NB4 (cell line): ENCODE measurements around the gene PADI2.

Experiments
- DNase-seq: peaks from one replicate; pipeline ENCODE4 v3.0.0; 2010; ENCODE audit warnings: low read depth
- H3K4me3 ChIP-seq: one replicate; pipeline ENCODE4 v1.5.1; 2011; ENCODE audit warnings: mild to moderate bottlenecking, low read depth, low read length, moderate library complexity
- MYC ChIP-seq: IDR thresholded peaks from 2 replicates; pipeline ENCODE4 v1.6.1; 2011; ENCODE audit warnings: low read depth, low read length
- POLR2A ChIP-seq: IDR thresholded peaks from 2 replicates; pipeline ENCODE4 v1.6.1; 2011; ENCODE audit warnings: mild to moderate bottlenecking; ENCODE audit not compliant: insufficient read length; ENCODE audit errors: extremely low read depth
- TF ChIP-seq, protein P1 (sequence below): IDR thresholded peaks from 2 replicates; pipeline ENCODE4 v1.6.1; 2011; ENCODE audit warnings: low read depth, low read length
- TF ChIP-seq, protein P2 (sequence below): IDR thresholded peaks from one replicate; pipeline ENCODE4 v1.5.1; 2012; ENCODE audit warnings: low read depth, low read length

The PADI2 gene

DNA sequence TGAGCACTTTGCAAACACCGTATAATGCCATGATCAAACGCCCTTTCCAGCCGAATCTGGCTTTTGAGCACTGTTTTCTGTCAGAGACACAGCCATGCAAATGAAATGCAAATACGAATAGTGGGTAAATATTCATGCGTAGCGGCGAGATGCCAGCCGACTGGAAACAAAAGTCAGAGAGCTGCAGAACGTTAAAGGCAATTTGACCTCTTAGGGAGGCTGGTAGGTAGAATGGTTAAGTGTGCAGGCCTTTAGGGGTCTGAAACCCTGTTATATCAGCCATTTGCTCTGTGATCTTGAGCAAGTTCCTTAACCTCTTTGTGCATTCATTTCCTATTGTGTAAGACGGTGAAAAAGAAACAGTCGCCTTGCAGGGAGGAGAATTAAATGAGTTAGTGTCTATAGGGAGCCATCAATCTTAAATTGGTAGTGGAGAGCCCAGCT is 58.9 kb downstream of the PADI2 start:
- DNase-seq, result peak; percentile 88
- no peak overlapping the region for H3K4me3 ChIP-seq
- TF ChIP-seq POLR2A, result no peak
- TF ChIP-seq, protein P1, sequence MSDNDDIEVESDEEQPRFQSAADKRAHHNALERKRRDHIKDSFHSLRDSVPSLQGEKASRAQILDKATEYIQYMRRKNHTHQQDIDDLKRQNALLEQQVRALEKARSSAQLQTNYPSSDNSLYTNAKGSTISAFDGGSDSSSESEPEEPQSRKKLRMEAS, result no peak
- no peak for TF ChIP-seq MYC
- TF ChIP-seq, protein P2, sequence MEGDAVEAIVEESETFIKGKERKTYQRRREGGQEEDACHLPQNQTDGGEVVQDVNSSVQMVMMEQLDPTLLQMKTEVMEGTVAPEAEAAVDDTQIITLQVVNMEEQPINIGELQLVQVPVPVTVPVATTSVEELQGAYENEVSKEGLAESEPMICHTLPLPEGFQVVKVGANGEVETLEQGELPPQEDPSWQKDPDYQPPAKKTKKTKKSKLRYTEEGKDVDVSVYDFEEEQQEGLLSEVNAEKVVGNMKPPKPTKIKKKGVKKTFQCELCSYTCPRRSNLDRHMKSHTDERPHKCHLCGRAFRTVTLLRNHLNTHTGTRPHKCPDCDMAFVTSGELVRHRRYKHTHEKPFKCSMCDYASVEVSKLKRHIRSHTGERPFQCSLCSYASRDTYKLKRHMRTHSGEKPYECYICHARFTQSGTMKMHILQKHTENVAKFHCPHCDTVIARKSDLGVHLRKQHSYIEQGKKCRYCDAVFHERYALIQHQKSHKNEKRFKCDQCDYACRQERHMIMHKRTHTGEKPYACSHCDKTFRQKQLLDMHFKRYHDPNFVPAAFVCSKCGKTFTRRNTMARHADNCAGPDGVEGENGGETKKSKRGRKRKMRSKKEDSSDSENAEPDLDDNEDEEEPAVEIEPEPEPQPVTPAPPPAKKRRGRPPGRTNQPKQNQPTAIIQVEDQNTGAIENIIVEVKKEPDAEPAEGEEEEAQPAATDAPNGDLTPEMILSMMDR, result no peak

DNA sequence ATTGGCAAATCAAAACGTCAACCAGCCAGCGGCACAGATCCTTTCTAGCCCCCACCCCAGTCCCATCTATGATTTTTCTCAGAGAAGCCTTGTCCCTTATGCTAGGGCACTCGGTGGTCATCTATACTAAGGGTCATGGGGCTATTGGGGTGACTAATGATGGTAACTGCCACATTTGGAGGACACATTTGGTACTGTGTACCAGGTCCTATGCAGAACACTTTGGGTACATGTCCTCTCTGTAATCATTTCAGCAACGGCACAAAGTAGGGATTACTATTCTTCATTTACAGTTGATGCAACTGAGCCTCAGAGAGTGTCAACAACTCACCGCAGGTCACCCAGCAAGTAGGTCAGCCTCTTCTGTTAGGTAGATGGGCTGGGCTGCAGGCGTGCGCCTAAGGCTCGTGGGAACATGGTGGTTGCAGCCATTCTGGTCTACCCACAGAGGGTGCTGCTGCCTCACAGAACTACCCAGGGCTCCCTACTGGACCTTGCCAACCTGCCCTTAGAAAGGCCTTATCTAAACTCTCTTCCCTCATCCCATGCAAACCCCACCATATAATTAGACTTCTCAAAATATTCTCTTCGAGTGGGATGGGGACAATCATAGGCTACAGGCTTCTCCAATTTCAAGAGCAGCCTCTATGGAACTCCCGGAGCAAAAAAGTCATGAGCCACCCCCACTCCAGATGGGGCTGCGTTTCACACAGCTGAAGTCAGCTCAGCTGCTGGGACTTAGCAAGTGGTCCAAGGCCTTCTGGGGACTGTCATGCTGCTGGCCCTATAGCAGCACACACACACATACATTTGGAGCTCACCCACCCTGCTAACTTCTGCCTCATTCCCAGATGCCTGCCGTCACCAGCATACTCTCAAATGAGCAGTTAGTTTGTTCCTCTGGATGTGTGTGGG is 59.6 kb downstream of the PADI2 start:
- peak; percentile 90 for DNase-seq
- no peak overlapping the region for H3K4me3 ChIP-seq
- TF ChIP-seq MYC, result no peak; the same call in 1 of the 2 replicates
- TF ChIP-seq POLR2A, result no peak
- TF ChIP-seq, protein P2, result peak; percentile 89
- TF ChIP-seq, protein P1, result peak; percentile 42

DNA sequence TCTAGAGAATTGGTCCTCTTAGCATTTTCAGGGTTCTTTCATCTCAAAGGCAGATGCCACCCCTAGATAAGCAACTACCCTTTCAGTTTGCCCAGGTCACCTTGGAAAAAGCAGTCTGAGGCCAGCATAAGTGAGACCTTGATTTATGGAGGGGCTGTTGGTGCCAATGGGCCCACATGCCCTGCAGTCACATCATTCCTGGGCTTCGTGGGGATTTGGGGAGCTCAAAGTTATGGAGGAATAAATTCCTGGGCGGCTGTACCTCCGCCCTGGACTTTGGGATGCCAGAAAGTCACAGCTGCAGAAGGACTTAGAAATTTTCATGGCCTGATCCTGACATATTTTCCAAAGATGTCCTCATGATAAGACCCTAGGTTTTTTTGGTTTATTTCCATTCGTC is 62.7 kb downstream of the PADI2 start:
- DNase-seq, result no peak

DNA sequence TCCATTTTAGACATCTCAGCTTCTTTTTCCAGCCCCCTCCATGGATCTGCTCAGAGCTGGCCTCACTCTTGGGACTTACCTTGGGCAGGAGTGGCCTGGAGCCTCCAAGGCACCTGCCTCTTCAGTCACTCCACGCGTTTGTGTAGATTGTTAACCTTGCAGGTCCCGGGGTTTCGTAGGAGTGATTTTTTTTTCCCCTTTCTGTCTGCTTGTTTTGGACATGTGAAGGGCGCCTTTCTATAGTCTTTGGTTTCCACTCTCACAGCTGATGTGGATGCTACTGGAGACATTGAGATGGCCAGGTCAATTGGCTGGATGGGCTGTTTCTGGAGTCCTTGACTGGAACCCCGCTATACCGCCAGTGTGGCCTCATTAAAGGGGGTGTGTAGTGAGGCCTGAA is 63.5 kb downstream of the PADI2 start:
- H3K4me3 ChIP-seq, result no peak overlapping the region
- TF ChIP-seq, protein P2, result no peak
- TF ChIP-seq, protein P1, result no peak
- TF ChIP-seq MYC (no peak), POLR2A (no peak)
- no peak for DNase-seq

More for the DNA sequence above, 62.7 kb downstream of the PADI2 start:
- TF ChIP-seq MYC (no peak), POLR2A (no peak)
- TF ChIP-seq, protein P1, result no peak
- TF ChIP-seq, protein P2, result no peak
- no peak overlapping the region for H3K4me3 ChIP-seq

DNA sequence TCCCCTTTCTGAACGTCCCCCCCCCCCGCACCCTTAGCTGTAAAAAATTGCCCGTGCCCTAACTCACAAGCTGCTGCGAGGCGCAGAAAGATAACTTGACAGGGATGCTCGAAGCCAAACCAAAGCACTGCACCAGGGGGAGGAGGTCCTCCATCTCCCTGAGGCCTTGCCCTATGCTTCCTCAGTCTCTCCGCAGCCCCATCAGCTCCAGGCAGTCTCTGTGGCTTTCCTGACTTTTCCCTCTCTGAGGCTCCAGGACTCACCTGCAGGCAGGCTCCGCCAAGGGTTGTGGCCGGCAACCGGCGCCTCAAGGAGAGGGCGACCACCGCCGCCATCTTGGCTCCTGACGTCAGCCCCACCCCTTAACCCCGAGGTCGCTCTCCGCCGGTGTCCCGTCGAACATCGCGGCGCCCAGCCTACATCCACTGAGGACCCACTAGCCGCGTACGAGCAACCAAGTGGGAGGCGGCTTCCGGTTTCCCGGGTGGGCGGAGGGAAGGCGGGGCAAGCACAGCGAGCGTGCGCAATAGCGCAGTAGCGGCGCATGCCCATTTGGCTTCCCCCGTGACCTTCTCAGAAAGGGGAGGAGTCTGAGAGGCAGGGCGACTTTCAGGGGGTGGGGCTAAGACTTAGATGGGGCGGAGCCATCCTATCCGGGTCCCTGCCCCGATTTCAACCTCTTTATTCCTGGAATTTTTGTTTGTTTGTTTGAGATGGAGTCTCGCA is 65.4 kb downstream of the PADI2 start, which contains the start of gene SDHB:
Gene SDHB (minus strand): TSS at position 348 of the 726 bp plus-strand sequence. CDS start 13 bp downstream, at position 335.
- TF ChIP-seq, protein P2, result no peak
- TF ChIP-seq, protein P1, result no peak; the same call in 1 of the 2 replicates
- TF ChIP-seq POLR2A, result peak; percentile 69
- TF ChIP-seq MYC, result no peak
- H3K4me3 ChIP-seq, result peak within 1 kb of the TSS; percentile 99
- peak; percentile 97 for DNase-seq
